Hepatocyte (in vitro differentiated cells): Measurements from ENCODE around the gene SYN1. TPM values are rescaled to one million over a fixed set of nuclear protein-coding genes. Genes with fewer than 3 reads are reported as not detected.

ENCODE experiments used
- DNase-seq: peaks from one replicate; pipeline ENCODE4 v3.0.0-alpha.2; 2016; ENCODE audit warnings: low spot score
- H2AFZ ChIP-seq: fragments of 200-600 bp; sonication (generic); 2 replicates; pipeline ENCODE4 v1.6.0; 2016; ENCODE audit warnings: antibody characterized with exemption, mild to moderate bottlenecking
- H3K27ac ChIP-seq: fragments of 200-600 bp; sonication (generic); 2 replicates; pipeline ENCODE4 v1.5.1; 2016; ENCODE audit warnings: mild to moderate bottlenecking
- H3K27me3 ChIP-seq: fragments of 200-600 bp; sonication (generic); 2 replicates; pipeline ENCODE4 v1.6.1; 2016
- H3K36me3 ChIP-seq: fragments of 200-600 bp; sonication (generic); replicated peaks from 2 replicates; pipeline ENCODE4 v1.5.1; 2016; ENCODE audit warnings: low read depth; ENCODE audit not compliant: insufficient read depth
- H3K4me1 ChIP-seq: fragments of 200-600 bp; sonication (generic); 2 replicates; pipeline ENCODE4 v1.5.1; 2016; ENCODE audit warnings: mild to moderate bottlenecking, moderate library complexity; ENCODE audit not compliant: insufficient read depth
- H3K4me2 ChIP-seq: fragments of 200-600 bp; sonication (generic); 2 replicates; pipeline ENCODE4 v1.6.0; 2016
- H3K4me3 ChIP-seq: fragments of 200-600 bp; sonication (generic); 2 replicates; pipeline ENCODE4 v1.5.1; 2016; ENCODE audit warnings: mild to moderate bottlenecking
- H3K79me2 ChIP-seq: fragments of 200-600 bp; sonication (generic); 2 replicates; pipeline ENCODE4 v1.6.0; 2017; ENCODE audit warnings: mild to moderate bottlenecking
- H3K9me2 ChIP-seq: fragments of 200-600 bp; sonication (generic); replicated peaks from 2 replicates; pipeline ENCODE4 v1.6.0; 2017; ENCODE audit warnings: mild to moderate bottlenecking; ENCODE audit not compliant: insufficient read depth
- H3K9me3 ChIP-seq: fragments of 200-600 bp; sonication (generic); 2 replicates; pipeline ENCODE4 v1.5.1; 2016; ENCODE audit warnings: low read depth, mild to moderate bottlenecking
- H4K20me1 ChIP-seq: fragments of 200-600 bp; sonication (generic); 2 replicates; pipeline ENCODE4 v1.6.0; 2016; ENCODE audit warnings: mild to moderate bottlenecking; ENCODE audit not compliant: insufficient read depth, poor library complexity, severe bottlenecking
- EZH2 ChIP-seq: fragments of 200-600 bp; sonication (generic); IDR thresholded peaks from 2 replicates; pipeline ENCODE4 v1.6.1; 2016; ENCODE audit warnings: antibody characterized with exemption, mild to moderate bottlenecking, borderline replicate concordance
- EZH2phosphoT487 ChIP-seq: fragments of 200-600 bp; sonication (generic); IDR thresholded peaks from one replicate; pipeline ENCODE4 v1.6.1; 2018; ENCODE audit warnings: antibody characterized with exemption, mild to moderate bottlenecking, low read depth, moderate library complexity; ENCODE audit not compliant: unreplicated experiment, severe bottlenecking
- WGBS: methylation state at CpG from one replicate; pipeline ENCODE4 v1.1.6; 2016; ENCODE audit warnings: low lambda C conversion rate; ENCODE audit errors: missing lambda C conversion rate; 5-methylcytosine and 5-hydroxymethylcytosine counted together
- polyA plus RNA-seq: library from polyadenylated mRNA; unstranded; fragments of >200 nt; fragmentation: Nextera tagmentation; extraction: Ambion mirVana; gene quantifications from 2 replicates; pipeline ENCODE4 v1.2.1, GENCODE V29; 2016
- total RNA-seq: library from RNA; depleted of rRNA; stranded (reverse); fragments of >200 nt; gene quantifications from 2 replicates; pipeline ENCODE4 v1.2.3, GENCODE V29; 2014
- TF ChIP-seq, protein P1 (sequence below): fragments of 200-600 bp; sonication (generic); IDR thresholded peaks from 2 replicates; pipeline ENCODE4 v1.5.1; 2016; ENCODE audit warnings: antibody characterized with exemption, mild to moderate bottlenecking; ENCODE audit not compliant: poor library complexity

Gene SYN1
- total and polyA plus RNA-seq, 2 experiments from 2014 or later: 0.43 to 3.7 TPM

GRCh38 chrX:47576021-47576898, 43.4 kb downstream of the SYN1 start:
- 90% methylated on average over 20 of the region's 20 CpGs for WGBS

GRCh38 chrX:47574547-47575301, 44.9 kb downstream of the SYN1 start:
- WGBS: 57% methylated on average over 17 of the region's 27 CpGs
- peak overlapping the region; percentile 89 for H3K27ac ChIP-seq

More at GRCh38 chrX:47576021-47576898, 43.4 kb downstream of the SYN1 start:
- H2AFZ ChIP-seq: no peak overlapping the region
- no peak overlapping the region for H3K4me2 ChIP-seq
- no peak for DNase-seq
- no peaks in the 10 kb centered on the region for H4K20me1 ChIP-seq
- H3K9me2 ChIP-seq: no peaks in the 10 kb centered on the region
- no peaks in the 10 kb centered on the region for H3K79me2 ChIP-seq
- no peak overlapping the region for H3K4me3 ChIP-seq
- H3K4me1 ChIP-seq: peaks cover 4% of the 10 kb centered on the region
- H3K36me3 ChIP-seq: no peaks in the 10 kb centered on the region
- TF ChIP-seq, protein P1, sequence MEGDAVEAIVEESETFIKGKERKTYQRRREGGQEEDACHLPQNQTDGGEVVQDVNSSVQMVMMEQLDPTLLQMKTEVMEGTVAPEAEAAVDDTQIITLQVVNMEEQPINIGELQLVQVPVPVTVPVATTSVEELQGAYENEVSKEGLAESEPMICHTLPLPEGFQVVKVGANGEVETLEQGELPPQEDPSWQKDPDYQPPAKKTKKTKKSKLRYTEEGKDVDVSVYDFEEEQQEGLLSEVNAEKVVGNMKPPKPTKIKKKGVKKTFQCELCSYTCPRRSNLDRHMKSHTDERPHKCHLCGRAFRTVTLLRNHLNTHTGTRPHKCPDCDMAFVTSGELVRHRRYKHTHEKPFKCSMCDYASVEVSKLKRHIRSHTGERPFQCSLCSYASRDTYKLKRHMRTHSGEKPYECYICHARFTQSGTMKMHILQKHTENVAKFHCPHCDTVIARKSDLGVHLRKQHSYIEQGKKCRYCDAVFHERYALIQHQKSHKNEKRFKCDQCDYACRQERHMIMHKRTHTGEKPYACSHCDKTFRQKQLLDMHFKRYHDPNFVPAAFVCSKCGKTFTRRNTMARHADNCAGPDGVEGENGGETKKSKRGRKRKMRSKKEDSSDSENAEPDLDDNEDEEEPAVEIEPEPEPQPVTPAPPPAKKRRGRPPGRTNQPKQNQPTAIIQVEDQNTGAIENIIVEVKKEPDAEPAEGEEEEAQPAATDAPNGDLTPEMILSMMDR: no peak
- no peak for TF ChIP-seq EZH2phosphoT487
- H3K27ac ChIP-seq: no peak overlapping the region
- no peaks in the 10 kb centered on the region for H3K9me3 ChIP-seq
- H3K27me3 ChIP-seq: no peaks in the 10 kb centered on the region

DNA sequence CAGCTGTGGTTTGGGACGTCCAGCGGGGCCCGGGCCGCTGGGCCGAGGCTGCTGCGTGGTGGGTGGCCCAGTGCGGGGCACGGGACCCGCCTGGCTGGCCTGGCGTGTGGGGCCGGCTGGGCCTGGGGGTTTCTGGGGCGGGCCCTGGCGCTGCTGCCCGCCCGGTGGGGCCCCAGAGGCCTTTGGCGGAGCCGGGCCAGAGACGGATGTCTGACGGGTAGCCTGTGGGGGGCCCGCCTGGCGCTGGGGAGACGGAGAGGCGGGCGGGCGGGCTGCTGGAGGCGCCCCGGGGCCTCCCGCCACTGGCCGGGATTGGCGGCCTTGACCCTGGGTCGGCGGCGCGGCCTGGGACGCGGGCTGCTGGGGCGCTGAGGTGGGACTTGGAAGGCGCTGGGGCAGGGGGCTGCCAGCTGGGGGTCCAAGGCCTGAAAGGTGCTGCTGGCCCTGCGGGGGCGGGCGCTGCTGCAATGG, 45.5 kb downstream of the SYN1 start:
- no peak overlapping the region for H2AFZ ChIP-seq
- peak overlapping the region; percentile 89 for H3K27ac ChIP-seq
- no peaks in the 10 kb centered on the region for H3K27me3 ChIP-seq
- DNase-seq: peak; percentile 35
- H3K4me1 ChIP-seq: peaks cover 4% of the 10 kb centered on the region
- peak overlapping the region; percentile 81 for H3K4me2 ChIP-seq
- no peaks in the 10 kb centered on the region for H3K79me2 ChIP-seq
- no peaks in the 10 kb centered on the region for H3K36me3 ChIP-seq
- no peaks in the 10 kb centered on the region for H3K9me2 ChIP-seq
- H4K20me1 ChIP-seq: no peaks in the 10 kb centered on the region
- H3K9me3 ChIP-seq: no peaks in the 10 kb centered on the region
- peak overlapping the region; percentile 13 for H3K4me3 ChIP-seq
- WGBS: 58% methylated on average over 18 of the region's 41 CpGs
- no peak for TF ChIP-seq EZH2
- TF ChIP-seq EZH2phosphoT487: no peak
- TF ChIP-seq, protein P1: no peak

More at GRCh38 chrX:47574547-47575301, 44.9 kb downstream of the SYN1 start:
- Histone ChIP-seq H3K79me2 (no peaks in the 10 kb centered on the region), H3K9me3 (no peaks in the 10 kb centered on the region), H3K9me2 (no peaks in the 10 kb centered on the region), H4K20me1 (no peaks in the 10 kb centered on the region), H3K27me3 (no peaks in the 10 kb centered on the region), H3K36me3 (no peaks in the 10 kb centered on the region), H2AFZ (no peak overlapping the region), H3K4me1 (peaks cover 4% of the 10 kb centered on the region), H3K4me3 (peak overlapping the region; percentile 13), H3K4me2 (peak overlapping the region; percentile 81)
- TF ChIP-seq, protein P1: no peak
- no peak for TF ChIP-seq EZH2
- TF ChIP-seq EZH2phosphoT487: no peak
- no peak for DNase-seq
